Testis (tissue), 3 donors: ENCODE measurements around the gene C2CD5. TPM values are rescaled to one million over a fixed set of nuclear protein-coding genes. Genes with fewer than 3 reads are reported as not detected.

Experiments
- DNase-seq: peaks from one replicate; pipeline ENCODE4 v3.0.0-alpha.2; 2019
- H3K27ac ChIP-seq, 2 donors: fragments of 200-600 bp; sonication (generic); one replicate each; pipeline ENCODE4 v1.5.1; 2019
- H3K27me3 ChIP-seq: fragments of 200-600 bp; sonication (generic); one replicate; pipeline ENCODE4 v1.5.1; 2019
- H3K36me3 ChIP-seq: fragments of 200-600 bp; sonication (generic); one replicate; pipeline ENCODE4 v1.5.1; 2017; ENCODE audit warnings: low read depth; ENCODE audit errors: missing control alignments
- H3K4me1 ChIP-seq: fragments of 200-600 bp; sonication (generic); one replicate; pipeline ENCODE4 v1.5.1; 2019
- H3K4me3 ChIP-seq, 2 donors: fragments of 200-600 bp; sonication (generic); one replicate each; pipeline ENCODE4 v1.5.1; 2017 to 2019
- H3K9me3 ChIP-seq: fragments of 200-600 bp; sonication (generic); one replicate; pipeline ENCODE4 v1.5.1; 2017
- CTCF ChIP-seq, 3 experiments: fragments of 450-650 bp in 2 of 3; fragments of 200-600 bp in 1 of 3; sonication (generic) in 1 of 3; IDR thresholded peaks; one replicate each; pipeline ENCODE4 v1.5.1; 2016 to 2019; ENCODE audit warnings: antibody characterized with exemption in 3 of 3, mild to moderate bottlenecking in 2 of 3, moderate library complexity in 1 of 3
- POLR2A ChIP-seq: fragments of 450-650 bp; IDR thresholded peaks from one replicate; pipeline ENCODE4 v1.6.1; 2017; ENCODE audit warnings: antibody characterized with exemption, mild to moderate bottlenecking, moderate library complexity
- WGBS, 2 donors: methylation state at CpG; one replicate each; pipeline ENCODE4 v1.1.5; 2018; 5-methylcytosine and 5-hydroxymethylcytosine counted together
- intact Hi-C: fragments of 100-400 bp; cut with DNase I; formaldehyde crosslinking; loops from one replicate; pipeline ENCODE4 v1.15.1; 2023; ENCODE audit warnings: low total_unique reads
- polyA plus RNA-seq: library from polyadenylated mRNA; stranded (reverse); fragments of 350-450 nt; fragmentation: Illumina TruSeq; extraction: RNeasy Lipid Tissue Mini Kit (QIAGEN cat#74804); gene quantifications from one replicate; pipeline ENCODE4 v1.2.3, GENCODE V29; 2014; ENCODE audit warnings: low read depth, low replicate concordance; ENCODE audit not compliant: insufficient read depth
- total RNA-seq, 2 donors: library from RNA; depleted of rRNA; stranded (reverse); fragments of >200 nt; gene quantifications; one replicate each; pipeline ENCODE4 v1.2.3, GENCODE V29; 2016

C2CD5 gene
- total and polyA plus RNA-seq, 3 donors from 2014 or later: 34.9 to 58.3 (median 42.7) TPM

- intact Hi-C loops: no loop called here
- DNase-seq: no peak
- TF ChIP-seq CTCF (IDR thresholded peaks at IDR 0.05): no peak
- no peak for TF ChIP-seq POLR2A
- H3K4me3 ChIP-seq: no peak overlapping the region
- no peaks in the 10 kb centered on the region for H3K27me3 ChIP-seq
- H3K27ac ChIP-seq: no peak overlapping the region
- 91 to 95% methylated on average over 4 of the region's 4 CpGs for WGBS, 2 donors
- H3K4me1 ChIP-seq: no peaks in the 10 kb centered on the region
- H3K9me3 ChIP-seq: no peaks in the 10 kb centered on the region
- no peaks in the 10 kb centered on the region for H3K36me3 ChIP-seq
Measured at GRCh38 chr12:22532317-22532716, 12.0 kb downstream of the C2CD5 start.

- intact Hi-C loops: no loop called here
- TF ChIP-seq POLR2A (no peak), CTCF (IDR thresholded peaks at IDR 0.05) (no peak)
- no peaks in the 10 kb centered on the region for H3K36me3 ChIP-seq
- H3K27me3 ChIP-seq: no peaks in the 10 kb centered on the region
- no peak overlapping the region for H3K27ac ChIP-seq
- no peak for DNase-seq
- WGBS, 2 donors: 97% methylated on average over 2 of the region's 2 CpGs
- no peaks in the 10 kb centered on the region for H3K9me3 ChIP-seq
- no peak overlapping the region for H3K4me3 ChIP-seq
- no peaks in the 10 kb centered on the region for H3K4me1 ChIP-seq
Measured at GRCh38 chr12:22531205-22531604, 13.1 kb downstream of the C2CD5 start.

- WGBS, 2 donors: 95% methylated on average over 3 of the region's 3 CpGs
- no peak for DNase-seq
- no peaks in the 10 kb centered on the region for H3K9me3 ChIP-seq
- TF ChIP-seq CTCF (IDR thresholded peaks at IDR 0.05): peak in 1 of 3 experiments; percentile 44
- TF ChIP-seq POLR2A: no peak
- no peaks in the 10 kb centered on the region for H3K36me3 ChIP-seq
- H3K27ac ChIP-seq: no peak overlapping the region
- no peak overlapping the region for H3K4me3 ChIP-seq
- no peaks in the 10 kb centered on the region for H3K4me1 ChIP-seq
- intact Hi-C loops: no loop called here
- H3K27me3 ChIP-seq: no peaks in the 10 kb centered on the region
Measured at GRCh38 chr12:22529281-22530060, 14.9 kb downstream of the C2CD5 start.

GRCh38 chr12:22527999-22528398, 16.3 kb downstream of the C2CD5 start:
- TF ChIP-seq CTCF (IDR thresholded peaks at IDR 0.05) (no peak), POLR2A (no peak)
- no peak overlapping the region for H3K4me3 ChIP-seq
- no peaks in the 10 kb centered on the region for H3K27me3 ChIP-seq
- no peaks in the 10 kb centered on the region for H3K9me3 ChIP-seq
- DNase-seq: no peak
- H3K27ac ChIP-seq: no peak overlapping the region
- 92 to 98% methylated on average over 1 of the region's 1 CpG for WGBS, 2 donors
- intact Hi-C loops: no loop called here
- H3K4me1 ChIP-seq: no peaks in the 10 kb centered on the region
- no peaks in the 10 kb centered on the region for H3K36me3 ChIP-seq

GRCh38 chr12:22526836-22527235, 17.5 kb downstream of the C2CD5 start:
- H3K27me3 ChIP-seq: no peaks in the 10 kb centered on the region
- no peaks in the 10 kb centered on the region for H3K9me3 ChIP-seq
- 78 to 85% methylated on average over 3 of the region's 3 CpGs for WGBS, 2 donors
- DNase-seq: no peak
- H3K27ac ChIP-seq: no peak overlapping the region
- no peaks in the 10 kb centered on the region for H3K36me3 ChIP-seq
- intact Hi-C loops: no loop called here
- no peak for TF ChIP-seq POLR2A
- no peak for TF ChIP-seq CTCF (IDR thresholded peaks at IDR 0.05)
- no peaks in the 10 kb centered on the region for H3K4me1 ChIP-seq
- H3K4me3 ChIP-seq: no peak overlapping the region
